C1 segment of cervical spinal cord (tissue), 14 donors: ENCODE measurements around the gene NTHL1.
A peak's percentile ranks its signal among the peaks of the same experiment; 100 is the strongest.

Experiments
- DNase-seq, 14 donors: peaks; one replicate each; lab custom pipeline; 2025; lab: John Stamatoyannopoulos, UW

NTHL1 gene

DNA sequence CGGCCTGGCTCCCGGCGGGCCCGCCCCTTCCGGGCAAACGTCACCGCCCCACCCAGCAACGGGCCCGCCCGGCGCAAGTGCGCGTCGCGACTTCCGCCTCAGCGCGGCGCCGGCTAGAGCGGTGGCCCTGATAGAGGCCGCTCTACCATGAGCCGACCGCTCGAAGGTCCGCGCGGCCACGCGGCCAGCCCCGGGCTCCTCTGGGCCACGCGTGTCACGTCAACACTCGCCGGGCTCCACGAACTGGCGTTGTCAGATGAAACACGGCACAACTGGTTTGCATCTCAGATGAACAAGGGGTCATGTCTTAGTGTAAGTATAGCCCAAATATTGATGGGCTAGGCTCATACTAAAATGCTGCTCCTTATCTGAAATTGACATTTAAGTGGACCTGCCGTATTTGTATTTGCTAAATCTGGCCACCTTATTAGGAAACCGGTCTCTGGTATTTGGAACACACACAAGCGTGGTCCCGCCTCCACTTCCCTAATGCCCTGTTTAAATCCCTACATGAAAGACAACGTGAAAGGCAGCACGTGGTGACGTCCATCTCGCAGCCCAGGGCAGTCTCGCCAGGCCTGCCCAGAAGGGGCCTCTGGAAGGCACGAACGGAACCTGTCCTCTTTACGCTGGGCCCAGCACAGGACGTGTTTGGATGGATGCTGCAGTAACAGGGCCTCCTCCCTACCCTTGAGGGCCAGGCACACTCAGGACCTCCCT, 37.7 kb downstream of the NTHL1 start, which contains the start of gene ZNF598:
Gene ZNF598, minus strand, starts transcription at position 31 of the 720 bp plus-strand sequence.
- DNase-seq, result peak in 13 of 14 donors; percentile 32 to 88 (median 68)

DNA sequence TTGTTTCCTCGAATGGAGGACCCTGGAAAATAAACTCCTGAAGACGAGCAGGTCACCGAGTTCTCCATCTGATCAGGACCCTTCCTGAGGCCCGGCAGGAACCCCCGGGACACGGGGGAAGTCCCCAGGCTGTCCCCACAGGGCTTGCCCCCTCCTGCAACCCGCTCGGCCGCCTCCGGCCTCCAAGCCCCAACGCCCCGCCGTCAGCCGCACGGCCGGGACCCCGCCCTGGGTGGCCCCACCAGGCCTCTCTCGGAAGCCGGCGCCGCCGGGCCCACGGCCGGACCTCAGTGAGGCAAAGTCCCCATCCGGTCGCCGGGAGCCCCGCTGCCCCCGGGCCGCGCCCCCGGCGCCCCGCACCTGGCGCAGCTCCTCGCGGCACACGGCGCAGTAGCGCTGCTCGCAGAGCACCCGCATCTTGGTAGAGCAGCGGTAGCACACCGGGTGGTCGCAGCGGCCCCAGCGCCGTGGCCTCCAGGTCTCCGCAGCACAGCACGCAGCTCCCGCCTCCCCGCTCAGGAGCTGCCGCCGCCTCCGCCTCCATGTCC, 38.4 kb downstream of the NTHL1 start:
- DNase-seq, result peak in 1 of 14 donors; percentile 35

DNA sequence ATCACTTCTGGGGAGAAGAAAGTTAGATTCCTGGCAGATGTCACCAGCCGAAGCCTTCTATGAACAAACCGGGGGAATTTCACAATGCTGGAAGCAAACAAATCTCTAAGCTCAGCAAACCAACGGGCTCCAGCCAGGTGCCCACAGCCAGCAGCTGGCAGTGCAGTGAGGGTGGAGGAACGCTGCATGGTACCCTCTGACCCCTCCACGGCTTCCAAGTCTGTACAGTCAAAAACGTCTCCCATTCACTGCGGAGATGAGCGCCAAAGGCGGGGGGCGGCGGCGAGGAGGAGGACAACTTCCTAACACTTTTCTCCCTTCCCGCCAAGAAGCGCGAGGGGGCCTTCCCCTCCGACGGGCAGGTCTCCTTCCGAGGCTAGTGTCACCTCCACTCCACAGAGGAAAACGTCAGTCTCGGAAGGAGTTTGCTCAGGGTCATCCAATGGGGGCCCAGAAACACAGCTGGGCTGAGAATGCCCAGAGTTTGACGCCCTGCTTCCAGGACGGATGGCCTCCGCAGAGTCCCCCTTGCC, 38.9 kb downstream of the NTHL1 start:
- DNase-seq, result no peak

DNA sequence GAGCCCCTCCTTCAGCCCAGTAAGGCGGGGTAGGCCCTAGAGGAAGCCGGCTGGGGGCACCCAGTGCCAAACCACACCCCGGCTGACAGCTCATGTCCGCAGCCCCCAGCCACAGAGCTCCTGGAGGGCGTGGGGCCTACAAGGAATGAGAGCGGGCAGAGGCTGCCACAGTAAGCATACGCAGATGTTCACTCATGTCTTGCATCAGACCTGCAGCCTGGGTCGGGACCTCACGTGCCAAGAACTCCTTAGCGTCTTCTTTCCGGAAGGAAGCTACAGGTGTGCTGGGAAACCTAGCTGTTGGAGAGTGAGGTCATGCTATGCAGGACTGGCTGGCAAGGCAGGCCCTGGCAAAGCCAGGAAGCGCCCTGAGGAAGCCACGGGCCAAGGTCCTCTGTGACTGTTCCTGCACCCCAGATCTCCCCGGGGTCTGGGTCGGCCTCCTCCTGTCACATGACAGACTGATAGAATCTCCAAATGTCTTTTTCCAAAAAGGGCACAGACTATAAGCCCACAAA, 39.6 kb downstream of the NTHL1 start:
- no peak for DNase-seq

DNA sequence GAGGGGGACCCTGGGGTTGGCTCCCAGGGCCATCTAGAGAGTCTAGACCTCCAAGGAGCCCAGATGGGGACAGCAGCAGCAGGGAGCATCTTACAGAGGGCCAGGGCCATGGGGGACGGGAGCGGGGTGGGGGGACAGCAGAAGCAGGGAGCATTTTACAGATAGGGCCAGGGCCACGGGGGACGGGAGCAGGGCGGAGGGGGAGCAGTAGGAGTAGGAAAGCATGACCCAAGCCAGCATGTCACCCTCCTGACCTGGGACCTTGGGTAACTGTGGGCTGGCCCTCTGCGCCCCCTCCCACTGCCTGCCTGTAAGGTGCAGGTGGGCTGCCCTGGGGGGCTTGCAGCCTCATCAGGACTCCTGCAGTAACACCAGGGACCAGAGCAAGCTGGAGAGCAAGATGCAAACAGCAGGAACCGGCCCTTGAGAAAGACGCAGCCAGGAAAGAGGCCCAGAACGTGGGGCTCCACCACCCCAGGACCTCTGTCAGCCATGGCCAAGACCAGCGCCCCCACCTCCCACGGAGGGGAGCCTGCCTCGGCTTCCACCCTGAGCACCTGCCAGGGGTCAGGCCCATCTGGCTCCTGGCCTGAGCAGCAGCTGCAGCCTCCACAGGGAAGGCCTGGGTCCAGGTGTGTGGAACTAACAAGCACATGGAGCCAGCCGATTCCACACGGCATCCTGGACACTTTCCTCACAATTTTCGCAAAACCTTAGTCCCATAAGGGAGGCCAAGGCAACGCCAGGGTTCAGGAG, 40.4 kb downstream of the NTHL1 start:
- no peak for DNase-seq

DNA sequence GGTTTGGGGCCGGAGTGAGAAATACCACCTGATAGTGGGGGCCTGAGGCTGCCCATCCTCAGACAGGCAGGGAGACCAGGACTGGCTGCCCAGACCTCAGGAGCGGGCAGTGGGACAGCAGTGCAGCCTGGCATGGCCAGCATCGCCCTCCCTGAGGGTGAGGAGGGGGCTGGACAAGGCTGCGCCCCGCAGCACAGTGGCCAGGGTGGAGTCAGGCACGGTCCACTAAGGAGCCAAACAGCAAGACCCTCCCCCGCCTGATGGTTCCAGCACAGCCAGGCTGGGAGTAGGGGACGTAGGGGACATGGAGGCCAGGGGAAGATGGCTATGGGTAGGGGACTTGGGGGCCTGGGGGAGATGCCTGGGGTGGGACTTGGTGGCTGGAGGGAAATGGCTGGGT, 41.3 kb downstream of the NTHL1 start:
- DNase-seq, result no peak

DNA sequence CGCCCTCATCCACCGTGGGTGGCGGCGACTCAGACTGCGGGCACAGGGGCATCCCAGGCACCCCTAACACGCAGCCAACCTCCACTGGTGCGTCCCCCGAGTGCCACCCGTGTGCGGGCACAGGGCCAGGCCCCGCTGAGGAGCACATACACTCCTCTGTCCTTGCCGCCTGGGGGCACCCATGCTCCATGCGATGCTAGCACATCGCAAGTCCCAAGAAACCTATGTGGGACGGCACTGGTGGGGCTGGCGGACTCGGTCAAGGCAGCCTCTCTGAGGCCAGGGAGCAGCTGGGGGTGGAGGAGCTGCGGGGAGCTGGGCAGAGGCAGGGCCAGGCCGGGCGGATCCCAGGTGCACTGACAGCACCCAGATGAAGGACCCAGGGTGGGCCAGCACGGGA, 42.0 kb downstream of the NTHL1 start:
- peak in 1 of 14 donors; percentile 63 for DNase-seq

DNA sequence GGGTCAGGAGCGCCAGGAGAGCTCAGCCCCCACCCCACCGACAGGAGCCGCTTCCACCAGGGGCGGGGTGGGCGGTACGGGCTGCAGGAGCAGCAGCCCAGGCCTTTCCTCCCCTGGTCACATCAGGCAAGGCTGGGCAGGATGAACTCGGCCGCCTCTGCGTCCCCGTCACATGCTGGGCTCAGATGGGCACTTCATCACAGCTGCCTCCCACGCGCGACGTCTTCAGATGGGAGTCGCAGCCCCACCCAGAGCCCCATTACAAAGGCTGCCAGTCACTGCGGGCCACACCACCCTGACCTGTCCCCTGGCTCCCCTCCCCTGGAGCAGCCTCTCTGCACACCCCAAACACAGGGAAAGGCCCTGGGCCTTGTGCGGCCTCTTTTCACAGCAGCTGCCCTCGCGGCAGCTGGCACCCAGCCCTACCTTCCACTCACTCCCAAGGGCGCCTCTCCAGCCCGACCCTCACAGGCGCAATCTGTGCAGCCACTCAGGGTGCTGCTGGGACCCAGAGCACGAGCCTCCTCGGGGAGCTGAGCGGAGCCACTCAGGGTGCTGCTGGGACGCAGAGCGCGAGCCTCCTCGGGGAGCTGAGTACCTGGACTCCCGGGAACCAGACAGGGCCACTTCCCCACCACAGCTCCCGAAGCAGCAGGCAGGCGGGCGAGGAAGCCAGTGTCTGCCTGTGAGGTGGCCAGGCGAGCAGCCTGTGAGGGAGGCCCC, 42.7 kb downstream of the NTHL1 start:
- no peak for DNase-seq

DNA sequence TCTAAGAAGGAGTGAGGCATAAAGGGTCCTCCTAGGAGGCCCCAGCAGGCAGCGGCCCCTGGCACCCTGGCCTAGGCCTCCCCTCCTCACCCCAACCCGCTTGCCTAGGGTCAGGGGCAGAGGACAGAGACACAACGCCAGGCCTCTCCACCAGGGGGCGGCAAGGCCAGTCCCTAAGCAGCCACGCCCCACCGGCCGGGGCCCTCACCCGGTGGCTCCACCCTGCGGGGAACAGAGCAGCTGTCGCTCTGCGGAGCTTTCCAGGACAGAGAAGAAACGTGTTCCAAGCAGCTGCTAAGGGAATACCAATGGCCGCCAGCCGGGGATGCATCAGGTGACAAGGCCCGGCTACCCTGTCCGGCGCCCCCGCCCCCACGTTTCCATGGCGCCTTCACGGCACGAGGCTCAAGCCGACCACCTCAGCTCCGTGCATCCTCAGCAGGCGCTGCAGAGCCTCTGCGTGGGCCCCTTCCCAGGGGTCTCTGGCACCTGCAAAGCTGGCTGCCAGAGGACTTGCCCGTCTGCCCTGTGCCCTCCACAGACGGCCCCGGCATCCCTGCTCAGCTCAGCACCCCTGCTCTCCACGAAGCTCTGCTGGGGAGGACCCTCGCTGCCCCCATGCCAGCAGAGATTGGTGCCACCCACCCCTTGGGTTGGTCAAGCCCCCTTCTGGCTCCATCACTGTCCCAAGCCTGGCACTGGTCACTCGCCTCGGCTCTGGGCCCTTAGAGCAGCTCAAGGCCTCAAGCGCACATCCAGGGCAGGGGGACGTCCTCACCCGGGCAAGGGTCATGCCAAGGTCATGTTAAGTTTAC, 43.6 kb downstream of the NTHL1 start:
- DNase-seq, result peak in 10 of 14 donors; percentile 11 to 77 (median 50)

DNA sequence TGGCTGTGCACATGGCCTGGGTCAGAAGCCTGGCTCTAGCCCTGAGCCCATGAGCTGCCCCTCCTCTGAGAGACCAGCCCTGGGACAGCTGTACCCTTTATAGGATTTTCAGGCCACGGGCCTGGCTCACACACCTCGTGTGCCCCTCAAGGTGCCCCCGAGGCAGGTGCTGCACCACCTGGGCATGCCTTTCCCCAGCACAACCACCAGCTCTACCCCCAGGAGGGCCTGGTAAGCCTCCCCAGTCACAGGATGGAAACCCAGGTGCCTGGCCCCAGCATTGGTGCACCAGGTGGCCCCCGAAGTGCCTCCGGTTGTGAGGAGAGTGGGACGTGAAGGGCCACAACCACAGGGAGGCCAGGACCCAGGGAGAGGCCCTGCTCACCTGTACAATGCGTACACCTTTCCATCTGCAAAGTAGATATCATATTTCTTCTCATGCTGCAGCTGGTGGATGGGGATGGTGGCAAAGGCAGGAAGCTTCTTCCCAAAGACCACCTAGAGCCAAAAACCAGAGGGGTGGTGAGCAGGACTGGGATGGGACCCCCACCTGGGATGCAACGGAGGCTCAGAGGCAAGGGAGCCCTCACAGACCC, 44.3 kb downstream of the NTHL1 start:
- DNase-seq, result no peak

DNA sequence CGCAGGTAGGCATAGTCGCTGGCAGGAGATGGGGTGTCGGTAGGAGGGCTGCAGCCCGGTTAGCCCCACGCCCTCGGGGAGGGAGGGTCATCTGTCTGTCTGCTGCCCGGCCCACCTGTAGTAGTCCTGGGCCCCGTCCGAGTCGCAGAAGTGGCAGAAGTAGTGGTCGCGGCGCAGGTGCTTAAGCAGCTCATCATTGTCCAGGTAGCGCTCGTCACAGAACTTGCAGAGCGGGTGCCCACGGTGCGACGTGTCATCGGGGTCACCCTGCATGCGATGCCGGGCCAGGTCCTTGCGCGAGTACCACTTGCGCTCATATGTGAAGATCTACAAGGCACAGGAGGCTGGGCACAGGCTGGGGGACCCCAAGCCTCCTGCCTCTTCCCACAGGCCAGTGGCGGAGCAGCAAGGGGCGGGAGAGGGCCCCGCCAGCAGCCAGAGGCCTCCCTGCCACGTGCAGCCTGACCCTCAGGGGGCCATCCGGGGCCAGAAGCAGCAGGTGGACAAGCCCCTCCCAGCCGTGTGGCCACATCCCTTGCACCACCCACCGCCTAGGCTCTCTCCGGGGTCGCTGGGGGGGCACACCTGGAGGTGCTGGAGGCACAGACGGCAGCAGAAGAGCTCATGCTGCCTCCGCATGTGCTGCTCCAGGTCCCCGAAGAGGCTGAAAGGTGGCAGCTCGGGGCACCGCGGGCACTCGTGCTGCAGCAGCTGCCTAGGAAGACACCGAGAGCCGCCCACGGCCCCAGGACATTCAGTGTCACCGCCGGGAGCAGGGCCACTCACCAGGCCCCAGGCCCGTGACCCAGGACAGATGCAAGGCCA, 45.0 kb downstream of the NTHL1 start:
- DNase-seq, result no peak

DNA sequence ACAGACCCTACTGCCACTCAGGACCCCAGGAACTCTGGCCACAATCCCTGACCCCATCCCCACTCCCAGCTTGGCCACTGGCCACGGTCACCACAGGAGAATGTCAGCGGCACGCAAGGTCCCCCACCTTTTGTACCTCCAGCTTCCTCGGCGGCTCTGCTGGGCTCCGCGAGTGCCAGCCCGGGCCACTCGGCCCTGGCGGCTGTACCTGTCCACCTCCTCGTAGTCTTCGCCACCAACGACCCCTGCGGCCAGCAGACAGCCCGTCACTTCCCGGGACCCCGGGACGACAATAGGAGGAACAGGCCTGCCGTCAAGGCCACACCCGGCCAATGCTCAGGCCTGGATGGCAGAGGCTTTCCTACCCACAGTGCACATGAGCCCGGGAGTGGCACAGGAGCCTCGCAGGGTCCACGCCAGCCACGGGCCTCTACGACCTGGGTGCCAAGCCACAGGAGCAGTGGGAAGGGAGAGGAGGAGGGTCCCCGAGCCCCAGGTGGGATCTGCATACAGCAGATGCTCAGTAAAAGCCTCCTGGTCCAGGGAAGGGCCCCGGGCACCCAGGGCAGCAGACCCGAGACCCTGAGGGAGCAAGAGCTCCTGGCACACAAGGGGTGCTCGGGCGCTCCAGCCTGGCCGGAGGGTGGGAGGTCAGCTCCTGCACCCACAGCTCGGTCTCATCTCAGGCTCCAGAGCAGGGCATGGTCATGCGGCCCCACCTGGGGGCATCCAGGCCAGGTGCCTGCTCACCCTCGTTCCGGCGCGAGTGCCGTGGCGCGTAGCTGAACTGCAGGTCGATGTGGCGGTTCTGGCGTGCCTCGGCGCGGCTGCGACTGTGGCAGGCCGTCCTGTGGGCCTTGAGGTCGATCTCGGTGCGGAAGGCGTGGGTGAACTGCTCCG, 45.9 kb downstream of the NTHL1 start:
- no peak for DNase-seq

DNA sequence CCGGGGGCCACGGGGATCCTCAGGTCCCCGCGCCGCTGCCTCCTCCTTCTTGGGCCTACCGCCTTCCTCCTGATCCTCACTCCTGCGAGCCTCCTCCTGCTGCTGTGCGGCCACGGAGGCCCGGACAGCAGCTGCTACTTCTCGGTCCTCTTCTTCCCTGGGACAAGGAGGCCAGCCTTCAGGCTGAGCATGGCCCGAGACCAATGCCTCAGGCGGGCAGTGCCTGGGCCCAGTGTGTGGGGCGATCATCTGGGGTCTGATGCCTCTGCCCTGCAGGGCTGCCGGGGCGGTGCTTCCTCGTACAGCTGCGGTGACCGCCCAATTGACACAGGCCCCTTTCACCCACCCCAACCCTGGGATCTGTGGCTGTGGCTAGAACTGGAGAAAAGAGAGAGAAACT, 46.6 kb downstream of the NTHL1 start:
- DNase-seq, result no peak

DNA sequence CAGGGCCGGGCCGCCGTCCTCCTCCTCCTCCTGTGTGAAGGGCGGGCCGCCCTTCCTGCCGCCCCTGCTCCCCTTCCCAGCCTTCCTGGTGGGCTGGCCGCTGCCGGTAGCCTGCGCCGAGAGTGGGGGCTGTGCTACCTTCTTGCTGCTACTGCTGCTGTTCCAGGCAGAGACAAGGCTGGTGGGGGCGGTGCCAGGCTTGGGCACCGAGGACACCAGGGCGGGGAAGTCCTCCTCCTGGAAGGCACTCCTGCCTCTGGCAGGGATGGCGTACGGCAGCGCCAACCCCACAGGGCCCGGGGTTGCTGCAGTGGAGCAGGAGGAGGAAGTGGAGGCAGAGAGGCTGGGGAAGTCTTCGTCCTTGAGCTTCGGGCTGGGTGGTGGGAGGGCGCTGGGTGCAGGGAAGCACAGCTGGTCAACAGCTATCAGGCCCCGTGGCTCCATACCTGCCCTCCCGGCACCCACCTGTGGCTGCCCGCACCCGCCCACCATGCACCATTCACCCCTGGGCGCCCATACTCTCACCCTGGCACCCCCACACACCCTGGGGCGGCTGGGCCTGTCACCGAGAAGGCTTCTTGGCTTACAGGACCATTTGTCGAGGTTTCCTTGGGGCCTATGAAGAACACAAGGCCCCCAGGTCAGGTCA, 47.6 kb downstream of the NTHL1 start:
- DNase-seq, result no peak

DNA sequence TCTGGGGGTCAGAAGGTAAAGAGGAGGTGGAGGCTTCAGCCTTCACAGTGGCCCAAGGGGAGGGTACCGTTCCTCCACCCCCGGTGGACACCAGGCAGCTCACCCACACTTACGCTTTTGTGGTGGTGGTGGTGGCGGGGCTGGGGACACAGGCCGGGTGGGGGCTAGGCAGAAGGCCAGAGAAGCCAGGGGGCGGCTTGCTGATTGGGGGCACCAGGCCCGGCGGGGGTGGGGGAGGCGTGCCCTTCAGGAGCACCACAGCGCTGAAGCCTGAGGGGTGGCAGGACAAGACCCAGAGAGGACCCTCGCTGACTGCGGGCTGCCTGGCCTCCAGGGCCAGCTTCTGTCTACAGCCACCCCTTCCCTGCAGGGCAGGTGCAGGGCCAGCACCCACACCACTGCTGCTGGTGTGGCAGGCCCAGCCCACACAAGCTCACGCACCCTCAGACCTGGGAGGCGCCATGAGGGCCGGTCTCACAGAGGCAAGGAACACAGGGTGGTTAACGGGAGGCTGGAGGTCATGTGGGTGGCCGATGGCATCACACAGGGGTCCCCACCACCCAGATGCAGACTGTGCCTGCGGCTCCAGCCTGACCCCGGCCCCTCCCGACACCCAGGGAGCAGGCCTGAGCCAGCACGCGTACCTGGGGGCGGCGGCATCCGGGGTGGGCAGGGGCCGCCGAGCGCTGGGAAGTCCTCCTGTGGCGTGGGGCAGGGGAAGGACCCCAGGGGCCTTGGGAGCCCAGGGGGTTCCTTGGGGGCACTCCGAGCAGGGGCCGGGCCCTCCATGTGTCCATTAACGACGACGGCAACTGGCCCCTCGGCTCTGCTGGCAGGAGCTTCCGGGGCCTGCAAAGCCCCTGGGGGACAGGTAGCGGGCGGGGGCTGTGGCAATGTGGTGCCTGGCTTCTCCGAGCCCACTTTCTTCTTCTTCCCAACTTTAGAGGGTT, 48.5 kb downstream of the NTHL1 start:
- no peak for DNase-seq

DNA sequence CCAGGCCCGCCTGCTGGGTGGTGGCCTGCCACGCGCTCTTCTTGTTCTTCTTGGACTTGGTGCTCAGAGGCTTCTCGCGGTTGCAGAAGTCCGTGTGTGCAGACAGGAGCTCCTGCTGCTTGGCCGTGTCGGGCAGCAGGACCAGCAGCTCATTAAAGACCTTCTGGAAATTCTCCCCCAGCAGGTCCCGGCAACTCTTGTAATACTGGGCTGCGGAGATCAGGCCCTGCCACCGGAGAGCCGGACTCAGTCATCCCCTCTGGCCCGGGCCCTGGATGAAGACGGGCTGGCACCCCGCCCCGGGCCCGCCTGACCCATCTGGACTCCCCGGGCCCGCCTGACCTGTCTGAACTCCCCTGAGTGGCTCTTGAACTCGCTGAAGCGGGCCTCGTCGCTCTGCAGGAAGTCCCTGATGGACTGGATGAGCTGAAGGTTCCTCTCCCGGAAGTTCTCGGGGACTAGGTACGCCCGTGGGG, 49.2 kb downstream of the NTHL1 start:
- peak in 1 of 14 donors; percentile 47 for DNase-seq
